ENCODE data around the gene TAAR1.

GRCh38 chr6:132612449-132613108, 46.4 kb downstream of the TAAR1 start:
- no peak for TF ChIP-seq EZH2 (IDR thresholded peaks at IDR 0.05; ENCODE audit: insufficient read depth, poor library complexity, severe bottlenecking)
- TF ChIP-seq EZH2phosphoT487 (IDR thresholded peaks at IDR 0.05; ENCODE audit: insufficient read depth, low read depth): no peak

All from GM23248 (cell line).